Activated CD4-positive, alpha-beta T cell treated with anti-CD3 and anti-CD28 coated beads, Interleukin-2, amount 50 U/mL, for 16 hours (primary cell): Measurements from ENCODE around the gene RGPD3.
"Not testable (repeated sequence)": the region's sequence is repeated elsewhere in the genome, so short reads cannot be mapped to it uniquely, and the experiment has no call there.

Experiments
- DNase-seq: peaks from one replicate; pipeline ENCODE4 v3.0.0-alpha.2; 2020

RGPD3 gene

GRCh38 chr2:106468107-106468506, at the start of gene RGPD3:
RGPD3 (minus strand) TSS chr2:106468413; CDS start chr2:106468288, 125 bp downstream.
- not testable (repeated sequence) for DNase-seq

- no peak for DNase-seq
Observed at GRCh38 chr2:106517329-106517728, 49.1 kb upstream of the RGPD3 start.

GRCh38 chr2:106516864-106517263, 48.7 kb upstream of the RGPD3 start:
- DNase-seq, result no peak

- DNase-seq, result no peak
Observed at GRCh38 chr2:106516436-106516835, 48.2 kb upstream of the RGPD3 start.

- DNase-seq, result not testable (repeated sequence)
Observed at GRCh38 chr2:106514827-106515226, 46.6 kb upstream of the RGPD3 start.

GRCh38 chr2:106513391-106513790, 45.2 kb upstream of the RGPD3 start:
- not testable (repeated sequence) for DNase-seq

- not testable (repeated sequence) for DNase-seq
Observed at GRCh38 chr2:106511934-106512333, 43.7 kb upstream of the RGPD3 start.

- DNase-seq, result peak; percentile 50
Observed at GRCh38 chr2:106511476-106511901, 43.3 kb upstream of the RGPD3 start.

GRCh38 chr2:106510791-106511190, 42.6 kb upstream of the RGPD3 start:
- not testable (repeated sequence) for DNase-seq

- not testable (repeated sequence) for DNase-seq
Observed at GRCh38 chr2:106509374-106509770, 41.2 kb upstream of the RGPD3 start.

- DNase-seq, result not testable (repeated sequence)
Observed at GRCh38 chr2:106508660-106509373, 40.6 kb upstream of the RGPD3 start.

- DNase-seq, result peak; percentile 7
Observed at GRCh38 chr2:106506002-106506687, 37.9 kb upstream of the RGPD3 start.

- DNase-seq, result not testable (repeated sequence)
Observed at GRCh38 chr2:106504787-106505186, 36.6 kb upstream of the RGPD3 start.

GRCh38 chr2:106504192-106504591, 36.0 kb upstream of the RGPD3 start:
- DNase-seq, result not testable (repeated sequence)

- not testable (repeated sequence) for DNase-seq
Observed at GRCh38 chr2:106502351-106502750, 34.1 kb upstream of the RGPD3 start.

- DNase-seq, result not testable (repeated sequence)
Observed at GRCh38 chr2:106500350-106500749, 32.1 kb upstream of the RGPD3 start.

GRCh38 chr2:106498549-106498948, 30.3 kb upstream of the RGPD3 start:
- not testable (repeated sequence) for DNase-seq

- DNase-seq, result not testable (repeated sequence)
Observed at GRCh38 chr2:106492913-106493312, 24.7 kb upstream of the RGPD3 start.

- not testable (repeated sequence) for DNase-seq
Observed at GRCh38 chr2:106492399-106492798, 24.2 kb upstream of the RGPD3 start.

- not testable (repeated sequence) for DNase-seq
Observed at GRCh38 chr2:106489701-106490100, 21.5 kb upstream of the RGPD3 start.

- not testable (repeated sequence) for DNase-seq
Observed at GRCh38 chr2:106487386-106488191, 19.4 kb upstream of the RGPD3 start.

- DNase-seq, result not testable (repeated sequence)
Observed at GRCh38 chr2:106486551-106487385, 18.6 kb upstream of the RGPD3 start, which contains the start of gene CD8B2. CD8B2 (plus strand) TSS chr2:106487364; CDS start chr2:106487427, 63 bp downstream.
